Keratinocyte (primary cell): ENCODE results near the gene RASGRF2.

Source experiments
- CTCF ChIP-seq, 3 experiments: IDR thresholded peaks in 1 of 3; conservative IDR thresholded peaks in 1 of 3; optimal IDR thresholded peaks in 1 of 3; 2 replicates in 2 of 3; 3 replicates in 1 of 3; pipeline versions ENCODE3 to v1.5.1; 2011; ENCODE audit warnings: low read length in 3 of 3, mild to moderate bottlenecking in 3 of 3, moderate library complexity in 2 of 3, control low read depth in 1 of 3, inconsistent platforms in 1 of 3; ENCODE audit not compliant: insufficient read depth in 2 of 3; ENCODE audit errors: extremely low read depth in 1 of 3
- EZH2 ChIP-seq: IDR thresholded peaks from one replicate; pipeline ENCODE4 v1.6.1; 2012; ENCODE audit warnings: inconsistent platforms, mild to moderate bottlenecking, low read length, moderate library complexity

GRCh38 chr5:81164476-81164875 is 204.3 kb downstream of the RASGRF2 start:
- TF ChIP-seq CTCF (optimal IDR thresholded peaks at IDR 0.05 in 1 of 3, IDR thresholded peaks at IDR 0.05 in 1 of 3, conservative IDR thresholded peaks at IDR 0.05 in 1 of 3; ENCODE audit: extremely low read depth in 1 of 3, insufficient read depth in 2 of 3, low read length in 3 of 3) (no peak), EZH2 (no peak)
